Spleen (tissue), 7 donors: ENCODE measurements around the gene RECK.

Source experiments
- POLR2A ChIP-seq, 3 donors: fragments of 450-650 bp; IDR thresholded peaks; one replicate each; pipeline ENCODE4 v1.5.1; 2017; ENCODE audit warnings: antibody characterized with exemption in 3 of 3, mild to moderate bottlenecking in 1 of 3
- TF ChIP-seq, protein P1 (sequence below), 11 experiments: fragments of 200-600 bp in 7 of 11; fragments of 450-650 bp in 4 of 11; sonication (generic) in 4 of 11; IDR thresholded peaks in 8 of 11; conservative IDR thresholded peaks in 3 of 11; 1 replicate in 7 of 11; 2 replicates in 4 of 11; pipeline versions ENCODE4 v1.4.0 to v1.8.0; 2016 to 2021; ENCODE audit warnings: antibody characterized with exemption in 11 of 11, inconsistent platforms in 4 of 11, mild to moderate bottlenecking in 1 of 11
- donor health status: DM: no; HTN: no; CAD: no; lungs with moderate emphysema.
- donor health status: DM: no; HTN: no; CAD: no.
- donor health status: DM: no; HTN: no; CAD: no.

DNA sequence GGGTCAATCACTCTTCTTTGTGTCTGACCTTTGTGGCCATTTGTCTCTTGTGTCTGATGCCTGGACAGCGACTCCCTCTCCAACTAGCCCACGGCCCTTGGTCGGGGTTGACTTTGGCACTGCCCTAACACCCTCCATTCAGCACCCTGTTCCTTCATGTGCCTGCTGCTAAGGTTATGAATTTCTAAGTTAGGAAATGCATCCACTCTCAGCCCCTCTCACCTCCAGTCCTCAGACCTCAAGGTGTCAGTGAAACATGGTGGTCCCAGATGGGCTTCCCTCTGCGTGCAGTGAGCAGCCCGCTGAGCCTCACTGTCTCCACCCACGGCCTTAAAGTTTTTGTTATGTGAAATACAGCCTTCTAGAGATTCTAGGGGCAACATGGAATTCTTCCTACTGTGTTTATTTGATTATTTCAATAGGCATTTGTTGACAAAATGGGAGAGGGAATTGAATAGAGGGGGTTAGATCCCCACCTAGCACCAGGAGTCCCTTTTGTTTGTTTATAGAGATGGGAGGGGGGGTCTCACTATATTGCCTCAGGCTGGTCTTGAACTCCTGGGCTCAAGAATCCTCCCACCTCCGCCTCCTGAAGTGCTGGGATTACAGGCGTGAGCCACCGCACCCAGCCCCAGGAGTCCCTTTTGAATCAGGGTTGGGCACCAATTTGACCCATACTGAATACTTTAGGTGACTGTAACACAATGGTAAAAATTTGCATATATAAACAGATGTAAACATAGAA lies 98.2 kb downstream of the RECK start:
- TF ChIP-seq, protein P1, sequence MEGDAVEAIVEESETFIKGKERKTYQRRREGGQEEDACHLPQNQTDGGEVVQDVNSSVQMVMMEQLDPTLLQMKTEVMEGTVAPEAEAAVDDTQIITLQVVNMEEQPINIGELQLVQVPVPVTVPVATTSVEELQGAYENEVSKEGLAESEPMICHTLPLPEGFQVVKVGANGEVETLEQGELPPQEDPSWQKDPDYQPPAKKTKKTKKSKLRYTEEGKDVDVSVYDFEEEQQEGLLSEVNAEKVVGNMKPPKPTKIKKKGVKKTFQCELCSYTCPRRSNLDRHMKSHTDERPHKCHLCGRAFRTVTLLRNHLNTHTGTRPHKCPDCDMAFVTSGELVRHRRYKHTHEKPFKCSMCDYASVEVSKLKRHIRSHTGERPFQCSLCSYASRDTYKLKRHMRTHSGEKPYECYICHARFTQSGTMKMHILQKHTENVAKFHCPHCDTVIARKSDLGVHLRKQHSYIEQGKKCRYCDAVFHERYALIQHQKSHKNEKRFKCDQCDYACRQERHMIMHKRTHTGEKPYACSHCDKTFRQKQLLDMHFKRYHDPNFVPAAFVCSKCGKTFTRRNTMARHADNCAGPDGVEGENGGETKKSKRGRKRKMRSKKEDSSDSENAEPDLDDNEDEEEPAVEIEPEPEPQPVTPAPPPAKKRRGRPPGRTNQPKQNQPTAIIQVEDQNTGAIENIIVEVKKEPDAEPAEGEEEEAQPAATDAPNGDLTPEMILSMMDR (IDR thresholded peaks at IDR 0.05 in 8 of 11, conservative IDR thresholded peaks at IDR 0.05 in 3 of 11) = no peak
- no peak for TF ChIP-seq POLR2A (IDR thresholded peaks at IDR 0.05)
